ELF-1 (cell line): ENCODE data around the gene OCLN.
"Not testable (repeated sequence)": the region's sequence is repeated elsewhere in the genome, so short reads cannot be mapped to it uniquely, and the experiment has no call there.

Source experiments
- DNase-seq: peaks from one replicate; pipeline ENCODE4 v3.0.0-alpha.2; 2016; ENCODE audit warnings: low read depth, low spot score

The OCLN gene

DNA sequence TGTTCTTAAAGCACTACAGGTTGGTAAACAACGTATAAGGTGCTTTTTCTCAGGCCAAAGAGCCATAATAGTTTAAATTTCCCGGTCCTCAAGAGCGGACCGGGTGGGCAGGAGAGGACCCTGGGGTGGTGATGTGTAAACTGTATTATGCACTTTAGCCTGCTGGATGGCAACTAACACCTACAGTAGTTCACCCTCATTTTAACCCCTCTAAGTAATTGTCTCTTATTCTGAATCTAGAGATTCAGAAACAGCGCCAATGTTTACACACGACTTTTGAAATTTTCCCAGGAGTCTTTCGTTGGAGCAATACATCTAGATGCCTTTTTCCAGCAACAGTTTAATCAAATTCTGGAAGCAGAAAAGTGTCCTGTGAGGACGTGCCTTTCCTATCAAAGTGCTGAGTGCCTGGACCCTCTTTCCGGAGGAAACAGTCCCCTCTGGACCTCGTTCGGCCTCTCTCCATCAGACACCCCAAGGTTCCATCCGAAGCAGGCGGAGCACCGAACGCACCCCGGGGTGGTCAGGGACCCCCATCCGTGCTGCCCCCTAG, 676 bp upstream of the OCLN start:
- DNase-seq = no peak

DNA sequence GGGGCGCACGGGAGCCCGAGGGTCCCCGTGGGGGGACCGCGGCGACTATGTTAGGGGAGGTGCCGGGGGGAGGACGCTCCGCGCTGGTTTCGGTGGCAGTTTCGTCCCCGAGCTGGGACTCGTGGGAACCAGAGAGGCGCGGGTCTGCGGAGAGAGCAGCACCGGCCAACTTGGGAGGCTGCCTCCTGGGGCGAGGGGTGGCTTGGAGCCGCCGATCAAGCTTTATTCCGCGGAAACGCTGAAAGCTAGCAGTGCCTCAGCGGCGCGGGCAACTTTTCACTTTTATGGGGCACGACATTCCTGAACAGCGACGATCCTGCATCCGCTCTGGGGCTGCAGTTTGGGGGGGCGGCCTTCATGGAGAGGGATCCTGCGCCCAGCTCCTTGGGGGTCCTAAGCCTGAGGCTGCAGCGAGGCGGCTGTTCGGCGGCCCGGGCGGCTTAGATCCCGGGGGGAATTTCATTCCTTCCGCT, 369 bp downstream of the OCLN start:
- DNase-seq = no peak

DNA sequence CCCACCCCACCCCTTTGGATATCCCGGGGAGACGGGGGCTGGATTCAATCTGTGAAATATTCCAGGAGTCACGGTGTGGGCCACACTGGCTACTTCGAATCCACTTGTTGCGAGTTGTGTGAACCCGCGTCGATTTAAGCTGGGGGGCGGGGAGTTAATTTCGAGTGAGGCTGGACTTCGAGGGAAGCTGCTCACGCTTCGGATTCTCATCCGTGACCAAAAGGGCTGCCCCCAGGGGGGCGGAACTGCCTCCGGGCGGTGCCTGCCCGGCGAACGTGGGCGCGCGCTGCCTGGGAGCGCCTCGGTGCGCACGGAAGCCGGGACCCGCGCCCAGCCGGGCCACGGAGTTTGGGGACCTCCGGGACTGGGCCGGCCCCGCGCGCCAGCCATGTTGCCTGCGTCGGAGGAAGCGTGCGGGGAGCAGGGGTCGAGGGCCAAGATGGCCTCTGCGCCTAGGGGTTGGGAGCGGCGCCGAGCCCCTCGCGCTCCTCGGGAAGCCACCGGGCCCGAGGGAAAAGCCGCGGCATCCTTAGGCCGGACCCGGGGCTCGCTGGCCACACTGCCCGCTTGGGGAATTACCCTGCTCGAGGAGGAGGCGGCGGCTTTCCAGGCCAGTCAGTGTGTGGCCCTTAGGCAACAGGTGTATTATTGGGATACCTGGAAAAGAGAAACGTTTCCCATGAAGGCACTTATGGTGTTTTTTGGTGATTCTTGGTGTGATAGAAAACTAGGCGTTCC, 975 bp downstream of the OCLN start:
- peak; percentile 55 for DNase-seq

DNA sequence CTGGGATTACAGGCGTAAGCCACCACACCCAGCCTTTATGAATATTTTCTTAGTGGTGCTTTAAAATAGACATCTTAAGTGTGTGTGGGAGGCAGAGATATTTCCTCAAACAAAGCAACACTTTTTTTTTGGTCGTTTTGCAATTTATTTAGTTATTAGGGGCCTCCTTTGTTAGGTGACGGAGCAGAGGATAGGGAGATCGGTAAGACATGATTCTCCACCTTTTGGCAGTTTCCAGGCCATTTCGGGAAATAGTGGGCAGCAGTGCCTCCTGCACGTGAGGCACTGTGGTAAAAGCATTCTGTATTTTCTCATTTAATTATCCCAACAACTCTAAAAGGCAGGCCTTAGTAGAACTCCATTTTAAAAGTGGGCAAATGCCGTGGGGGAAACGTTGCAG, 1.9 kb downstream of the OCLN start:
- DNase-seq = no peak

DNA sequence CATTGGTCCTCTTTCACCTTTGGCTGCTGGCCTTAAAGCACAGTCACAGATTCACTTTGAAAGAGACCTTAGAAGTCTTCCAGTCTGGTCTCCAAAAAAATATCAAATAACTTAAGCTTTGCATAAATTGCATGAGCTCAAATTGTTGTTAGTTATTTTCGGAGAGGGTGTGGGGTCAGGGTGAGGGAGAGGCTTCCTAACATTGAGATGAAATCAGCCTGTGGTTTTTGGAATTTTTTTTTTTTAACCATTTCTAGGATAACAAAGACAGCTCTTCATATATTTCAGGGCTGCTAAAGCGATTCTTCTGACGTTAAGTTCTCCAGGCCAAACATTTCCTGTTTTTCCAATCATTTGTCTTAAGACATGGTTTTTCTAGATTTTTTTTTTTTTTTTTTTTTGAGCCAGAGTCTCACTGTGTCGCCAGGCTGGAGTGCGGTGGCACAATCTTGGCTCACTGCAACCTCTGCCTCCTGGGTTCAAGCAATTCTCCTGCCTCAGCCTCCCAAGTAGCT, 4.5 kb downstream of the OCLN start:
- no peak for DNase-seq

DNA sequence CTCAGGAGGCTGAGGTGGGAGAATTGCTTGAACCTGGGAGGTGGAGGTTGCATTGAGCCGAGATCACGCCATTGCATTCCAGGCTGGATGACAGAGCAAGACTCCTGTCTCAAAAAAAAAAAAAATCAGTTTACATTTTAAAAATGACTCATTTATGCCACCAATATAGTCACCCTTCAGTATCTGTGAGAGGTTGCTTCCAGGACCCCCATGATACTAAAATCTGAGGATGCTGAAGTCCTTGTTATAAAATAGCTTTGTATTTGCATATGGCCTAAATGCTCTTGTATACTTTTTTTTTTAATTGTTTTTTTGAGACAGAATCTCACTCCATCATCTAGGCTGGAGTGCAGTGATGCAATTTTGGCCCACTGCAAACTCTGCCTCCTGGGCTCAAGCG, 5.8 kb downstream of the OCLN start:
- DNase-seq = no peak

DNA sequence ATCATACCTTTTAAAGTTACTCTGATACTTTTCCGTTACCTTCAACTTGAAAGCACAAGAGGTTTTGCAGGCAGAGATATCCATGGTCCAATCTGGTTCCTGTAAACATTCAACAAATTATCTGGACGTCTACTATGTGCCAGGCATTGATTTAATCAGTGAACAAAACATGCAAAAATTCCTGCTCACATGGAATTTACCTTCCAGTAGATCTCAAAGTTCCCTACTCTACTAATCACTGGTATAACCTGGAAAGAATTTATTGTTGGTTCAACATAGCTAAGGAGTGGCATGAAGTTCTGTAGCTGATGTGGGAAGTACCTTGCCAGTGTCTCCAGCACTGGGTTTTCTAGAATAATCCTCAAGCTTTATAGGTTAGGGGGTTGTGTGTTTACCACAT, 9.8 kb downstream of the OCLN start:
- no peak for DNase-seq

DNA sequence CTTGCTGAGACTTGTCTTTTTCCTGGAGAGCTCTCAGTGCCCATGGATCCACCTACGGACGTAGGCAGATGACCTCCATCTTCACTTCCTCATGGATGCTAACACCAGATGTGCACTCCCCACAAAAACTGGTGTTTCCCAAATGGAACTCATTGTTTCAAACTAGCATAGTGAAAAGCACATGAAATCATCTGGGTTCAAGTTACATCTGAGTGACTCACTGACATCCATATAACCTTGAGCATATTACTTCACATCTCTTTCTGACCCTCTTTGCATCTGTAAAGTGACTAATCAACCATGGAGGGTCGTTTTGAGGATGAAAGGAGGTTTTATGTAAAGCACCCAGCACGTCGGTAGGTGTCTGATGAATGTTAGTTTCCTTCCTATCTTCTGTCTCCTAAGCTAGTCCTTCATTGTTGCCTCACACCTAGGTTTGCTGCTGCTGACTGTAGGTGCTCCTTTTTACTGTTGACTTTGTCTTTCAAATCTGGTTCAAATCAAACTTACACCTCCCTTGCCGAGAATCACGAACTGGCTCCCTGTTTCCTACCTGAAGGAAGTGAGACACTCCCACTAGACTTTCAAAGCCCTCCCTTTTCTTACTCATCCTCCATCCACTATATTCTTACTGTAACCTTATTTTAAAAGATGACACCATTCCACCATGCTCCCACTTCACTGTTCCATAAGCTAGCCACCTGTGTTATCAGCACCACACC, 10.3 kb downstream of the OCLN start:
- no peak for DNase-seq

DNA sequence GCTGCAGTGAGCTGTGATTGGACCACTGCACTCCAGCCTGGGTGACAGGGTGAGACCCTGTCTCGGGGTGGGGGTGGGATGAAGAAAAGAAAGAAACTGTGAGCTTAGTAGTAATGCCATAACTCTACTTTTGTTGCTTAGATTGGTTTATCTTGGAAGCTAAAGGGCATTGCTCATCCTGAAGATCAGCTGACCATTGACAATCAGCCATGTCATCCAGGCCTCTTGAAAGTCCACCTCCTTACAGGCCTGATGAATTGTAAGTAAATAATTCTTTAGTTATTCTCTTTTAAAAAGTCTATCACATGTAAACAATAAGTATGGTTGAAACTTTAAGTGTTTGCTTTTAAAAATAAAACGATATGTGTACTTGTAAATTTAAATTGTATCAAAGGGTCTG, 11.4 kb downstream of the OCLN start:
- no peak for DNase-seq

DNA sequence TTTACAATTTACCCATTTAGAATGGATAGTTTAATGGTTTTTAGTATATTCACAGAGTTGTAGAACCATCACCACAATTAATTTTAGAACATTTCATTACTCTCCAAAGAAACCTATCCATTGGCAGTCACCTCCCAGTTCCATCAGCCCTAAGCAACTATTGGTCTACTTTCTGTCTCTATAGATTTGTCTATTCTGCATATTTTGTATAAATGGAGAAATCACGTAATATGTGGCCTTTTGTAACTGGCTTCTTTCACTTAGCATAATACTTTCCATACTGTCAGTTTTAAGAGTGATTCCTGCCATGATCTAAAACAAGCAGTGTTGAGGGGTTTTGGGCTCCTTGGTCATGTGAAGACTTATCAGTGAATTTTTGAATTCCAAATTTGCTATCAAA, 12.7 kb downstream of the OCLN start:
- no peak for DNase-seq

DNA sequence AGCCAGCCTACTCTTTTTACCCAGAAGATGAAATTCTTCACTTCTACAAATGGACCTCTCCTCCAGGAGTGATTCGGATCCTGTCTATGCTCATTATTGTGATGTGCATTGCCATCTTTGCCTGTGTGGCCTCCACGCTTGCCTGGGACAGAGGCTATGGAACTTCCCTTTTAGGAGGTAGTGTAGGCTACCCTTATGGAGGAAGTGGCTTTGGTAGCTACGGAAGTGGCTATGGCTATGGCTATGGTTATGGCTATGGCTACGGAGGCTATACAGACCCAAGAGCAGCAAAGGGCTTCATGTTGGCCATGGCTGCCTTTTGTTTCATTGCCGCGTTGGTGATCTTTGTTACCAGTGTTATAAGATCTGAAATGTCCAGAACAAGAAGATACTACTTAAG, 16.6 kb downstream of the OCLN start:
- no peak for DNase-seq

DNA sequence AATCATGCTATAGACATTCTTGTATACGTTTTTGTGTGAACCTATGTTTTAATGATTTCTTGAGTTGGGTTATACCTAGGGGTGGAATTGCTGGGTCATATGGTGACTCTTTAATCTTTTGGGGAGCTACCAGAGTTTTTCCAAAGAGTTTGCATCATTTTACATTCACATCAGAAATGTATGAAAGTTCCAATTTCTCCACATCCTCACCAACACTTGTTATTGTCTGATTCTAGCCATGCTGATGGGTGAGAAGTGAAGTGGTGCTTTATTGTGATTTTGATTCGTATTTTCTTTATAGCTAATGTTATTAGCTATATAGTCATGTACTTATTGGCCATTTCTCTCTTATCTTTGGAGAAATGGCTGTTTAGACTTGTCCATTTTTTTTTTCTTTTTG, 18.1 kb downstream of the OCLN start:
- no peak for DNase-seq

DNA sequence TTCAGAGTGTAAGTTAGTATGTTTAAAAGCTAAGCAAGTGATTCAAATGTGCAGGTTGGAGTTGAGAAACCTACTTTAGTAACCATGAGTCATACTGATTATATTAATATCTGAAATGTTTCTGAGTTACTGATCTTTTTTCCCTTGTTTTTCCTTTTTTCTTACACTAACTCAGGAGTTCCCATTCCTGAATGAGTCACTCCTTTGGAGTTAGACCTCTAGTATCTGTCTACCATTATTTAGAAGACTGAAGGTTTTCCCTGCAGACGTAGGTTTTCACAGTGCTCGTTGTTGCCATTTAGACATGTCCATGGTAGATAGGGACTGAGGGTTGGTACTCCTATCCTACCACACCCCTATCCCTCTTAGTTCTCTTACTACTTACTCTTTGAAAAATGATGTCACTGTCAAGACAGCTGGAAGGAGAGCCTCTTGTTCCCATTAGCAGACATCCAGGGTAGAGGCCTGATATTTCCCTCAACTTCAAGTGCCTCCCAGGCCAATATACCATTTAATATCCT, 20.2 kb downstream of the OCLN start:
- DNase-seq = no peak

DNA sequence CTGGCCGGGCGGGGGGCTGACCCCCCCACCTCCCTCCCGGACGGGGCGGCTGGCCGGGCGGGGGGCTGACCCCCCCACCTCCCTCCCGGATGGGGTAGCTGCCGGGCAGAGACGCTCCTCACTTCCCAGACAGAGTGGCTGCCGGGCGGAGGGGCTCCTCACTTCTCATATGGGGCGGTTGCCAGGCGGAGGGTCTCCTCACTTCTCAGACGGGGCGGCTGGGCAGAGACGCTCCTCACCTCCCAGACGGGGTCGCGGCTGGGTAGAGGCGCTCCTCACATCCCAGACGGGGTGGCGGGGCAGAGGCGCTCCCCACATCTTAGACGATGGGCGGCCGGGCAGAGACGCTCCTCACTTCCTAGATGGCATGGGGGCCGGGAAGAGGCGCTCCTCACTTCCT, 23.0 kb downstream of the OCLN start:
- DNase-seq = not testable (repeated sequence)

DNA sequence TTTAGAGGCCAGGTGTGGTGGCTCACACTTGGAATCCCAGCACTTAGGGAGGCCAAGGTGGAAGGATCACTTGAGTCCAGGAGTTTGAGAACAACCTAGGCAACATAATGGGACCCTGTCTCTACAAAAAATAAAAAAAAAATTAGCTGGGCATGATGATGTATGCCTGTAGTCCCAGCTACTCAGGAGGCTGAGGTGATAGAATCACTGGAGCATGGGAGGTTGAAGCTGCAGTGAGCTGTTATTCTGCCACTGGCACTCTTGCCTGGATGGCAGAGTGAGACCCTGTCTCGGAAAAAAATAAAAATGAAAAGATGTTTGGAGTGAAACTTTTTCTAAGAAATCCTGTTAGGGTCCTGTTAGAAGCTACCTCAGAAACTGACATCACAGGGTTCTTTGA, 24.2 kb downstream of the OCLN start:
- no peak for DNase-seq

DNA sequence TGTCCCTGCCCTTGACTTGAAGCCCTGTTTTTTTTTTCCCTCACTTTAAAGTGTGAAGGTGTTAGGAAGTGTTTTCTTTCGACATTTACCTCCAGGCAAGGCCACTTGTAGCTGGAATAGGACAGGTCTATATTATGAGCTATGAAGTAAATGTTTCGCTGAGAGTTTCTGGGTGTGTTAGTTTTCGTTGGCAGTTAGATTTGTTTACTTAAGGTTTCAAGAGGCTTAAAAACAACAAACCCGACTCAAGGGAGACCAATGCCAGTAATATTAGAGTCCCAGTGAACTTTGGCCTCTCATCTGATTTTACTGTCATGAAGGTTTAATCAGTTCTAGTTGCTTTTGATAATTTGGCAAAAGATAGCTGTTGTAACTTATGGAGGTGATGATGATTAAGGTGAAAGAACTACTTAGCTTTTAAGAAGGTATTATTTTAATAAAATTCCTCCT, 25.2 kb downstream of the OCLN start:
- no peak for DNase-seq

DNA sequence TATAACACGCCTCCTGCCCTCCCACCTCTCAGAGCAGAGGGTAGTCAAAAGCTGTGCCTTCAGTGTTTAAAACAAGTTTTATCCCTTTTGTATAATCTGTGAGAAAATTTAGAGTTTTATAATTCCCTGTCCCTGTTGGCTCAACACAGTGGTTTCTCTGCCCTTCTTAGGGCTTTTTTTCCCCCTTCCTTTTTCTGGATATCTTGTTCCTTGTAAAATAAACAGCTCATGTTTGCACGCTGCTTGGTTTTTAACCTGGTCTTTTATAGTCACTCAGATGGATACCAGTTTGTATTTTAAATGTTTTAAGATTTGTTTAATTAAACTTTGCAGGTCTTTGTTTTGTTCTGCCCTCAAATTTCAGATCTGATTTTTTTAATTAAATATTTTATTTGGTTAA, 26.7 kb downstream of the OCLN start:
- no peak for DNase-seq

DNA sequence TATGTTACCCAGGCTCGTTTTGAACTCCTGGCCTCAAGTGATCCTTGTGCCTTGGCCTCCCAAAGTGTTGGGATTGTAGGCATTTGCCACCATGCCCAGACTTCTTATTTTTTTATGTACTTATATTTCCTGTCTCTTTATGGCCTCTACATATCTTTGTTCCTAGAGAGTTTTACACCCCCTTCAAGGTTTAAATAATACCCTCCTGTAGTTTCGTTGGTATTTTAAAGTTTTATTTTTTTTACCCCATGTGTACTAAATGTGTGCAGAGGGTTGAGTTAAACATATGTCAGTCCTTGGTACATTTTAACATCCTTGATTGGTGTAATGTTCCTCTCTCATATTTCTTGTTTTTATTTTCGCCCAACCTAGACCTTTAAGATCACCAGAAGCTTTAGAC, 29.4 kb downstream of the OCLN start:
- no peak for DNase-seq

DNA sequence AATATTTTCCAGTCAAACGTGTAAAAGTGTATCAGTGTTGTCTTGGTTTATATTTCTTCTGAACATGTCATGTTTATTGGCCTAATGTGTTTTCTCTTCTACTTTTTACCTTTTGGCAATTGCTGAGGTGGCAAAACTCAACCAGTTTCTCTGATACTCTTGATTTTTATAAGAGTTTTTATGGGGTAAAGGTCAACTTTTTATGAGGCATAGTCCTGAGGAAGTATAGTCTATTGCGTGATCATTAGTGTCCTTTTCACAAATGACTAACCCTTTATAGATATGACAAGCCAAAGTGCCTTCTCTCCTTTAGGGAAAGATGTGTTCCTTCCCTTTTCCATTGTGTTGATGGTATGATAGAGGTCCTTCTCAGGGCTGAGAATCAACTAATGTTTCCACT, 32.9 kb downstream of the OCLN start:
- no peak for DNase-seq

DNA sequence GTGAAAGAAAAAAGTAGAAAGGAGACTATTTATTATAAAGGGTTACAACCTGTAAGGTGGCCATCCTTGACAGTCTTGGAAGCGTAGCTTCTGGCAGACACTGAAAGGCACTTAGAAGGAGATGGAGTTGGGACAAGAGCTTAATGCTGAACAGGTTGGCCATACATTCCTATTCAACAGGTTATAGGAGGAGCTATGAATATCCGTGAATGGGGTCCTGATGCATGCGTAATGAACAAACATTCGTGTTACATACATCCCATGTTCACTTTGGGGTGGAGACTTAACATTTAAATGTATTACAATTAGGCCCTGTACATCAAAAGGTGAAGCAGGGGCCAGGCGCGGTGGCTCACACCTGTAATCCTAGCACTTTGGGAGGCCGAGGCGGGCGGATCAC, 34.1 kb downstream of the OCLN start:
- DNase-seq = no peak

DNA sequence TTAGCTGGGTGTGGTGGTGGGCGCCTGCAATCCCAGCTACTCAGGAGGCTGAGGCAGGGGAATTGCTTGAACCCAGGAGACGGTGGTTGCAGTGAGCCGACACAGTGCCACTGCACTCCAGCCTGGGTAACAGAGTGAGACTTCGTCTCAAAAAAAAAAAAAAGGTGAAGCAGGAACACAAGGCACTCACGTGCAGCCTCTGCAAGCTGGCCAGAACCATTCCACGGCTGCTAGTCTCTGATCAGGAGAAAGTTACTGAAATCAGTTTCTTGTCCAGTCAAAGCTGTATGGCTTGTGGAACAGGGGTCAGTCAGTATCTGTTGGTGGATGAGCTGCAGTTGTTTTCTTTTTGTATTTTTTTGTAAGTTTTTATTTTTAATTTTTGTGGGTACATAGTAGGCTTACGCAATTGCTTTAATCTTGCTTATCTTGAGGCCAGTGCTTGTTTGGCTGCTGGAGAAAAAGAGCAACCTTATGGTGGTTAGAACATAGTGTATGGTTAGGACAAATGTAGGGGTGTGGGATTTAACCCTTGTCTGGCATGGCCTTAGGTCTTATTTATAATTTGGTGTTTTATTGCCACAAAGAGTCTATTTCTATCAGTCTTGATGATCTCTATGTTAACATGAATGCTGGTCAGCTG, 34.7 kb downstream of the OCLN start:
- DNase-seq = no peak

DNA sequence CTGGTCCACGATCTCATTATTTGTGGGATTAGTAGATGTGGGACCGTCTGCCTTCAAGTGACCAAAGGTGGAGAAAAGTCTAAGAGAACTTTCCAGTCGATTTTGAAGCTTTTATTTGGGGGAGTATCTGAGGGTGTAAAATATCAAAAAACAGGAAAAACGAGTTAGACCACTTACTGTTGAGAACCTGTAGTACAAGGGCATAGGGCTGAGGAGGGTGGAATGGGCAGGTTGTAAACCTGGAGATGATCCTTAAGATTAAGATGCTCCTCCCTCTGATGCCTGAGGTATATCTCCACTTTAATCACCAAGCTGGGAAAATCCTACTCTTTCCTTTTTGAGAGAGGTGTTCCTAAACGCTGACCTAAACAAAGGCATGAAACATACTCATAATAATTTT, 35.4 kb downstream of the OCLN start:
- peak; percentile 66 for DNase-seq
